ENCODE results near the gene IRF2BP2. TPM values are rescaled to one million over a fixed set of nuclear protein-coding genes. Genes with fewer than 3 reads are reported as not detected.

Gene IRF2BP2
- total and polyA plus RNA-seq, 2 of the 13 experiments (the other 11 are each of a cell fraction or from before 2014, with no cell fraction given) = 140 to 147 TPM

GRCh38 chr1:234645964-234646363 lies 36.0 kb upstream of the IRF2BP2 start:
- in situ Hi-C loops (cut with HindIII; ENCODE audit: extremely low pct_ligation_motif_present, low pct_unique_long_range_greater_than_20kb) = no loop called here
- Histone ChIP-seq H3K4me2 (ENCODE audit: low read depth, low read length) (no peak overlapping the region), H2AFZ (ENCODE audit: low read length) (no peak overlapping the region), H3K4me3 (replicated peaks in 1 of 3; ENCODE audit: insufficient read depth in 1 of 3, low read depth in 2 of 3, low read length in 3 of 3) (no peak overlapping the region), H3K9ac (ENCODE audit: insufficient read depth, low read depth, low read length) (no peak overlapping the region), H4K20me1 (ENCODE audit: insufficient read depth, low read length) (no peaks in the 10 kb centered on the region), H3K27ac (ENCODE audit: extremely low read length, insufficient read depth, low read length) (peak overlapping the region; percentile 6), H3K9me3 (ENCODE audit: low read length) (peaks cover 6% of the 10 kb centered on the region), H3K36me3 (replicated peaks in 1 of 2; ENCODE audit: control insufficient read depth in 1 of 2, insufficient read depth in 2 of 2, low read length in 2 of 2) (no peaks in the 10 kb centered on the region), H3K27me3 (ENCODE audit: control insufficient read depth in 1 of 2, insufficient read depth in 2 of 2, low read length in 2 of 2) (no peaks in the 10 kb centered on the region), H3K4me1 (ENCODE audit: insufficient read depth, low read length) (peaks cover 58% of the 10 kb centered on the region), H3K79me2 (ENCODE audit: insufficient read depth, low read length) (no peaks in the 10 kb centered on the region)
- no peak for ATAC-seq
- POLR2A ChIA-PET = interaction anchor here (1.2 to 2.5 kb wide), 4 partner anchors 12 to 35 kb away, joined by 3 to 12 read pairs (median 4); partner anchors contain the start of gene IRF2BP2
- DNase-seq (ENCODE audit: low spot score) = no peak
- FAIRE-seq = no peak
- intact Hi-C loops (cut with micrococcal nuclease; ENCODE audit: unreplicated experiment) = no loop called here
- WGBS (ENCODE audit: low lambda C conversion rate) = 91% methylated on average over 2 of the region's 2 CpGs
- CTCF ChIA-PET (ENCODE audit: low intra/inter-chr PET ratio, low total read pairs) = no interaction called here
- BruUV-seq (replicated peaks) = no TSS peak
- TF ChIP-seq KLF6 (CRISPR knock-in tag; IDR thresholded peaks at IDR 0.05) (no peak), FUBP1 (CRISPR knock-in tag; IDR thresholded peaks at IDR 0.05; ENCODE audit: borderline replicate concordance) (no peak), TBX3 (IDR thresholded peaks at IDR 0.05; ENCODE audit: borderline replicate concordance) (no peak), XRCC5 (optimal IDR thresholded peaks at IDR 0.05; ENCODE audit: low read length) (no peak), KDM1A (CRISPR knock-in tag; IDR thresholded peaks at IDR 0.05) (peak; percentile 82; the same call in 1 of the 2 replicates), ATF1 (CRISPR knock-in tag; IDR thresholded peaks at IDR 0.05) (no peak), ZNF570 (CRISPR knock-in tag; IDR thresholded peaks at IDR 0.05; ENCODE audit: borderline replicate concordance) (no peak), ZNF432 (CRISPR knock-in tag; IDR thresholded peaks at IDR 0.05; ENCODE audit: borderline replicate concordance) (no peak), MAFK (conservative IDR thresholded peaks at IDR 0.05 in 1 of 2, IDR thresholded peaks at IDR 0.05 in 1 of 2; ENCODE audit: low read length in 2 of 2) (peak; percentile 26 to 57; a peak in 3 of 4 replicates), LBX2 (CRISPR knock-in tag; IDR thresholded peaks at IDR 0.05; ENCODE audit: borderline replicate concordance) (no peak), ZNF383 (CRISPR knock-in tag; IDR thresholded peaks at IDR 0.05; ENCODE audit: borderline replicate concordance) (no peak), MATR3 (CRISPR knock-in tag; IDR thresholded peaks at IDR 0.05) (no peak), CHD4 (IDR thresholded peaks at IDR 0.05; ENCODE audit: borderline replicate concordance, low read length) (peak; percentile 92), ZNF331 (CRISPR knock-in tag; IDR thresholded peaks at IDR 0.05) (no peak), MLX (CRISPR knock-in tag; IDR thresholded peaks at IDR 0.05) (no peak), ZNF205 (CRISPR knock-in tag; IDR thresholded peaks at IDR 0.05) (no peak), MED13 (CRISPR knock-in tag; IDR thresholded peaks at IDR 0.05) (no peak)
- TF ChIP-seq, protein P1, sequence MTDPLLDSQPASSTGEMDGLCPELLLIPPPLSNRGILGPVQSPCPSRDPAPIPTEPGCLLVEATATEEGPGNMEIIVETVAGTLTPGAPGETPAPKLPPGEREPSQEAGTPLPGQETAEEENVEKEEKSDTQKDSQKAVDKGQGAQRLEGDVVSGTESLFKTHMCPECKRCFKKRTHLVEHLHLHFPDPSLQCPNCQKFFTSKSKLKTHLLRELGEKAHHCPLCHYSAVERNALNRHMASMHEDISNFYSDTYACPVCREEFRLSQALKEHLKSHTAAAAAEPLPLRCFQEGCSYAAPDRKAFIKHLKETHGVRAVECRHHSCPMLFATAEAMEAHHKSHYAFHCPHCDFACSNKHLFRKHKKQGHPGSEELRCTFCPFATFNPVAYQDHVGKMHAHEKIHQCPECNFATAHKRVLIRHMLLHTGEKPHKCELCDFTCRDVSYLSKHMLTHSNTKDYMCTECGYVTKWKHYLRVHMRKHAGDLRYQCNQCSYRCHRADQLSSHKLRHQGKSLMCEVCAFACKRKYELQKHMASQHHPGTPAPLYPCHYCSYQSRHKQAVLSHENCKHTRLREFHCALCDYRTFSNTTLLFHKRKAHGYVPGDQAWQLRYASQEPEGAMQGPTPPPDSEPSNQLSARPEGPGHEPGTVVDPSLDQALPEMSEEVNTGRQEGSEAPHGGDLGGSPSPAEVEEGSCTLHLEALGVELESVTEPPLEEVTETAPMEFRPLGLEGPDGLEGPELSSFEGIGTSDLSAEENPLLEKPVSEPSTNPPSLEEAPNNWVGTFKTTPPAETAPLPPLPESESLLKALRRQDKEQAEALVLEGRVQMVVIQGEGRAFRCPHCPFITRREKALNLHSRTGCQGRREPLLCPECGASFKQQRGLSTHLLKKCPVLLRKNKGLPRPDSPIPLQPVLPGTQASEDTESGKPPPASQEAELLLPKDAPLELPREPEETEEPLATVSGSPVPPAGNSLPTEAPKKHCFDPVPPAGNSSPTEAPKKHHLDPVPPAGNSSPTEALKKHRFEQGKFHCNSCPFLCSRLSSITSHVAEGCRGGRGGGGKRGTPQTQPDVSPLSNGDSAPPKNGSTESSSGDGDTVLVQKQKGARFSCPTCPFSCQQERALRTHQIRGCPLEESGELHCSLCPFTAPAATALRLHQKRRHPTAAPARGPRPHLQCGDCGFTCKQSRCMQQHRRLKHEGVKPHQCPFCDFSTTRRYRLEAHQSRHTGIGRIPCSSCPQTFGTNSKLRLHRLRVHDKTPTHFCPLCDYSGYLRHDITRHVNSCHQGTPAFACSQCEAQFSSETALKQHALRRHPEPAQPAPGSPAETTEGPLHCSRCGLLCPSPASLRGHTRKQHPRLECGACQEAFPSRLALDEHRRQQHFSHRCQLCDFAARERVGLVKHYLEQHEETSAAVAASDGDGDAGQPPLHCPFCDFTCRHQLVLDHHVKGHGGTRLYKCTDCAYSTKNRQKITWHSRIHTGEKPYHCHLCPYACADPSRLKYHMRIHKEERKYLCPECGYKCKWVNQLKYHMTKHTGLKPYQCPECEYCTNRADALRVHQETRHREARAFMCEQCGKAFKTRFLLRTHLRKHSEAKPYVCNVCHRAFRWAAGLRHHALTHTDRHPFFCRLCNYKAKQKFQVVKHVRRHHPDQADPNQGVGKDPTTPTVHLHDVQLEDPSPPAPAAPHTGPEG (CRISPR knock-in tag; IDR thresholded peaks at IDR 0.05) = no peak

Measured in HepG2 (cell line).